Activated naive CD4-positive, alpha-beta T cell (primary cell): ENCODE results near the gene BTF3.
A peak's percentile ranks its signal among the peaks of the same experiment; 100 is the strongest.
"Not testable (repeated sequence)": the region's sequence is repeated elsewhere in the genome, so short reads cannot be mapped to it uniquely, and the experiment has no call there.

Experiments used
- DNase-seq, 4 experiments: peaks; one replicate each; lab custom pipeline; 2025; lab: John Stamatoyannopoulos, UW

BTF3 gene

DNA sequence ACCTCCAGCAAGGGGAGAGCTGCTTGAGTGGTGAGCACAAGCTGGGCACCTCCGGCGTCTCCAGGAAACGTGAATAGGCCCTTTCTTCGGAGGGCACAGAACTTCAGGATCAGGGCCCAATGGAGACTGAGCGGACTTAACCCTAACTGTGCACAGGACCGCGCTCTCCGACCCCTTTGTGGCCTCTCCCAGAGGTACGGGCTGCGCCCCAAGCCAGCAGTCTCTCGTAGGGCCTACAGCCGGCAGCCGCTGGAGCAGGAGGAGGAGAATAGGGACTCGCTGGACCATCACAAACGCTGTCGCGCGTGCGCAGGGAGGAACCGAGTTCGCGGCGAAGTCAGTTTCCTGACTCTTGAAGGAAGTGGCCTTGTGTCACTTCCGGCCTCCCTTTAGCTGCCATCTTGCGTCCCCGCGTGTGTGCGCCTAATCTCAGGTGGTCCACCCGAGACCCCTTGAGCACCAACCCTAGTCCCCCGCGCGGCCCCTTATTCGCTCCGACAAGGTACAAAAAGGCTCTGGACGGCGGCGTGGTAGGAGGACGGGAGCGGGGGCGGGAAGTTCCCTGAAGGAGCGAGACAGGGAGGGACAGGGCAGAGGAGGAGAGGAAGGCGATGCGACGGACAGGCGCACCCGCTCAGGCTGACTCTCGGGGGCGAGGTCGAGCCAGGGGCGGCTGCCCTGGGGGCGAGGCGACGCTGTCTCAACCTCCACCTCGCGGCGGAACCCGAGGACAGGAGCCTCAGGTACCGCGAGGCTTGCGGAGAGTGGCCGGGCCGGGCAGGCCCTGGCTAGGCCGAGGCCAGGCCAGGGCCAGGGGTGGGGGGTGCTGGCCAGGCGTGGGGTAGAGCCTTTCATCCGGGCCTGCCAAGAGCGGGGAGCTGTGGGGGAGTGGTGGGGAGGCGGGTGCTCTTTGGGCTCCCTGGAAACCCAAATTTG lies at the start of gene BTF3:
TSS of gene BTF3 (plus strand) at position 386 of the 936 bp plus-strand sequence. CDS start at position 612, 226 bp downstream.
- peak; percentile 72 to 89 (median 86) for DNase-seq

DNA sequence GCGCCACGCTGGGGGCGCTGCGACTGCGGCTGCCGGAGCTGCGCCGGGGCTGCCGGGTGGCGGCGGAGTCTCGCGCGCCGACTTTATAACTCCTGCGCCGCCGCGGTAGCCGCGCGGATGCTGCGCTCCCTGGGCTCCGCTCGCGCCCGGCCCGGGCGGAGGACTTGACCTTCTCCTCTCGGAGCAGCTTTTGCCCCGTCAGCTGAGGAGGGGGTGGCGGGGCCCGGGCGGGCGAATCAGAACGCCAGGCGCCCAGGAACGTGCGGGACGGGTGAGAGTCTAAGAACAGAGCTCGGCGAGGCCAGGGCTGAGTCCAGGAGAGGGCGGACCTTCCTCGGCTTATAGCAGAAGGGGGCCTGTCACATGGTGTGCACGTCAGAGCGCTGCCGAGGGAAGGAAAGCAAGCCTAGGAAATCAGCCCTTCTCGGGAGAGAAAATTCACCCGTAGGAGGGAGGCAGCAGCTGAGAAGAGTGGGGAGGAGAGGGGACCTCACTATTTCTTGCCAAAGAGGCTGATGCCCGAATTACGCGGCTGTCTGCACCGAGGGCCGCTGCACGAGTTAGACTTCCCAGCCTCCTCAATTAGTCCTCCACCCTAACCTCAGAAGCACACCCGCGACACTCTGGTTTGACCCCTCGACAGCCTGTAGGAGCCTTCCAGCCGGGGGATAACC lies 49.6 kb upstream of the BTF3 start, which contains the start of gene FOXD1:
TSS of gene FOXD1 (minus strand) at position 315 of the 674 bp plus-strand sequence. CDS start 415 bp downstream, outside the sequence.
- DNase-seq, result no peak

DNA sequence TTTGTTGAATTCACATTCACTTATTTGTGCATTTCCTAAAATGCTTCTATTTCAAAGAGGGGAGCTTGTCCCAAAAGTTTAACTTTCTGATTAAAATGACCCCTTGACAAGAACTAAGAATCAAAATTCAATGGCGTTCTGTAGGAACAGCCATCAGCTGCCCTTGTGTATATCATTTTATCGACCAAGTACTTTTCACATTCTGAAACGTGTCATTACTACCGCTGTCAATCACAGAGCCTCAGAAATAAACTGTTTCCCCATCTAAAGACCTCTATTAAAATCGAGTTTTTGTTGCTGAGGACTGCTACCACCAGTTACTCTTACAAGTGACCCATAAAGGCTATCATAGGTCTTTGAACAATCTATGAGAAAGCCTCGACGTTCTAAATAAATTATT lies 48.1 kb upstream of the BTF3 start:
- DNase-seq, result no peak

DNA sequence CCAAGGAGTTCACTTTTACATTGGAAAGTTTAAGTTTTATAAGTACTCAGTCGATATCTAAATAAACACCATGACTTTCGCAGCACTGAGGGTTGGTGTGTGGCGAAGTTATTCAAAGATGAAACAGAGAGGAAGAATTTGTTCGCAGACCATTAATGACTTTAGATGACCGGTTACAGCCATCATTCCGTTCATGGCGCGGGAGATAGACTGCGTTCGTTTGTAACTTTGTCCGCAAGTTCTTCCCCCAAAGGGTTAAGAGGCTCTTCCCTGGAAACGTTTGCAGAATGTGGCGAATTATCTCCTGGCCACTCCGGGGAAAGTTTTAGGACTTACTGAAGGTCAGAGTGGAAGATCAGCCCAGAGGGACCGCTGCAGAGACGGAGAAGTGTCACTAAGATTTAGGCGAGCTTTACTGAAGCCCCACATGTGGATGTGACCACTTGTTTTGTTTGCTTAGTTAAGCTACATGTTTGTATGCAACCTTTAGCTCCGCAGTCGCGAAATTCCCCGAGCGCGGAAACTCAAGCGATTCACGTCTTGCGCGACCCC lies 47.5 kb upstream of the BTF3 start:
- no peak for DNase-seq

DNA sequence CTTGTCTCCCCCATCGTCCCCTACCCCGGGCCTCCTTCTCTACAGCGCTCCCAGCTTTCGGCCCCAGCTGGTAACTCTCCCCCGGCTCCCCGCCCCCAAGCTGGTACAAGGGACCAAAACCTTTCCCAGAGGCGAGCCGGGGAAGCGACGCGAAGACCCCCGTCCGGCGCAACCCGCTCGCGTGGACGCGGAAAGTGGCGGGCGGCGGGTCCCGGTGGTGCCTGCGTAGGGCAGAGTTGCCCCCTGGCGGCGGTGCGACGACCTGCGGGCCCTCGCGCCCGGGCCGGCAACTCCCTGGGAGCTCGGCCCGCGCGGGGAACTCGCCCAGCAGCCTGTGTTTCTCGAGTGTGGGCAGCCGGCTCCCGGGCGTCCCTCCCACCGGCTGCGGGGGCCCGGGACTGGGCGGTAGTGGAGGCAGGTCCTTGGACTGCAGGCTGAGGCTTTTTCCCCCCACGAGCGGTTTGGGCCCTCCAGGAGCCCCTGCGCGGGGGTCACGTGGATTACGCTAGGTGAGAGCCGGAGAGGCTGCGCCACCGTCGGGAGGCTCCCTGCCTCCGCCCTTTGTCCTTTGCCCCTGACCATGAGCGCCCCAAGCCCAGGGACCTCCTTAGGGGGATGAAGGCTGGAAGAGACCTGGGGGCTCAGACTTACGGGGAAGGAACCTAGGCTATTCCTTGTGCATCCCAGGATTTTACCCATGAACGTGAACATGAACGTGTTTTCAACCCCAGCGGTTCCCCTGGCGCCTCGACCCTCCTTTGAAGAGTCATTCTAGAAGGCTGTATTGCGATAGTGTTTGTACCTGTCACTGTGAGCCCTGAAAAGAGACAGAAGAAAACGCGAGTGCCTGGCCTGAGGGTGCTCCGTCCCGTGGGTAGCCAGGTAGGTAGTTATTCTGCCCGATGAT lies 46.8 kb upstream of the BTF3 start:
- DNase-seq, result peak; percentile 13 to 53 (median 25)

DNA sequence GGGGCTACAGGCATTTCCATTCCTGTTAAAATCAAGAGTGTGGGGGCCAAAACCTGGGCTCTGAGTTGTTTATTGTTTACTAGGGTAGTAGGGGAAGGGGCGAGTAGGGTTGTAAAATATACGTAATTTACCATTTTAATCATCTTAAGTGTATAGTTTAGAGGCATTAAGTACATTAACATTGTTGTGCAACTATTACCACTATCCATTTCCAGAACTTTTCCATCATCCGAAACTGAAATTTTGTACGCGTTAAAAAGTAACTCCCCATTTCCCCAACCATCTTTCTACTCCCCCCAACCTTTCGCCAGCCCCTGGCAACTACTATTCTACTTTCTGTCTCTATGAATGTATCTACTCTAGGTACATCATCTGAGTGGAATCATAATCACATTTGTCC lies 46.0 kb upstream of the BTF3 start:
- DNase-seq, result no peak

DNA sequence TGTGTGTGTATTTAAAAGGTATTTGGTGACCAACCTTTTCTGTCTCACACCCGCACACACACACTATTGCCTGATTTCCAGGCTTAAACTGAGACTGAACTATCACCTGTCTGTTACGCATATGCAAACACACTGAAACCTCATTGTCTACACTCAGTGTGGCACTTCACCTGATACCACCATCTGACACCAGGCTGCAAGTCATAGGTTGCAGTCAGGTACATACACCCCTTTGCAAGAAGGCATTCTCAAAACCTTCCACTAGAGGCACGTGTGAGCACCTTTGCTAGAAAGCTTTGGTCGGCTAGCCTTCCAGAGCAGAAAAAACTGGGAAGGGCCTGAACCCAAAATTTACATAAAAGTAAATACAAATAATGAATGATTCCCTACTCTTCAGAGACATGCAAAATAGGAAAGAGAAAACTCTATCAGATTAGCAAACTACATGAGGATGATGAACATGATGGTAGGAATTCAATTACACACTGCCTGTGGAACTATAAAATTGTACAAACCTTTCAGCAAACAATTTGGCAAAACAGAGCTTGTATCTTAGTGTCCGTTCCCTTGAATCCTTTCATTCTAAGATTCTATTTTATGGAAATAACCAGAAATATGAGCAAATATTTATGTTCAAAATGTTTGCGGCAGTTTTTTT lies 43.7 kb upstream of the BTF3 start:
- DNase-seq, result no peak

DNA sequence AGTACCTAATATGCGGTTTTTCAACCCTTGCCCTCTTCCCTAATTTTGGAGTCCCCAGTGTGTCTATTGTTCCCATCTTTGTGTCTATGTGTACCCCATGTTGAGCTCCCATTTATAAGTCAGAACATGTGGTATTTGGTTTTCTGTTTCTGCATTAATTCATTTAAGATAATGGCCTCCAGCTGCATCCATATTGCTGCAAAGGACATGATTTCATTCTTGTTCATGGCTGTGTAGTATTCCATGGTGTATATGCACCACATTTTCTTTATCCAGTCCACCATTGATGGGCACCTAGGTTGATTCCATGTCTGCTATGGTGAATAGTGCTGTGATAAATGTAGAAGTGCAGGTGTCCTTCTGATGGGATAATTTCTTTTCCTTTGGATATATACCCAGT lies 41.8 kb upstream of the BTF3 start:
- not testable (repeated sequence) for DNase-seq

DNA sequence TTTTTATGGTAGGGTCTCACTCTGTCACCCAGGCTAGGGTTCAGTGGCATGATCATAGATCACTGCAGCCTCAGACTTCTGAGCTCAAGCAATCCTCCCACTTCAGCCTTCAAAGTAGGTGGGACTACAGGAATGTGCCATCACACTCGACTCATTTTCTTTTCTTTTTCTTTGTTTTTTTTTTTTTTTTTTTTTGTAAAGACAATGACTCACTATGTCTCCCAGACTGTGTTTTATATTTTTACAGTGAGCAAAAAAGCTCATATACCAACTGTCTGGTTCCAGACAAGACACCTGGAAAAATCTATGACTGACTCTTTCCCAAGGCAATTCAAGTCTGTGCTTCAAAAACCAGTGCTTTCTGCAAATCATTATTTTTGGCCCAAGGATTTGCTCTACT lies 38.9 kb upstream of the BTF3 start:
- no peak for DNase-seq

DNA sequence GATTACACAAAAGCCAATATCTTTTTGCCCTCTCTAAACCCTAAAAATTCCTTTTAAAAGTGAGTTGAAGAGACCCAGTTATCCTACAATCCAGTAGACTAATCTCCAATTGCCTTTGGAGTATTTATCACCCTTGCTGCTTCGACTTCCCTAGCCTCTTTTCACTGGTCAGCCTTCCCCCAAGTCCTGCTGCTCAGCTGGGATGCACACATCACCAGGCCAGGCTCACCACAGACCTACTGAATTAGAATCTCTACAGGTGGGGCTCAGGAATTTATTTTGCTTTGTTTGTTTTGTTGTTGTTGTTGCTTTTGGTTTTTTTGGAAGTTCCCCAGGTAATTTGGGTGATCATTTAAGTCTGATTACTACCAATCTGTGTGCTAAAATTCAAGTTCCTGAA lies 38.1 kb upstream of the BTF3 start:
- DNase-seq, result no peak

DNA sequence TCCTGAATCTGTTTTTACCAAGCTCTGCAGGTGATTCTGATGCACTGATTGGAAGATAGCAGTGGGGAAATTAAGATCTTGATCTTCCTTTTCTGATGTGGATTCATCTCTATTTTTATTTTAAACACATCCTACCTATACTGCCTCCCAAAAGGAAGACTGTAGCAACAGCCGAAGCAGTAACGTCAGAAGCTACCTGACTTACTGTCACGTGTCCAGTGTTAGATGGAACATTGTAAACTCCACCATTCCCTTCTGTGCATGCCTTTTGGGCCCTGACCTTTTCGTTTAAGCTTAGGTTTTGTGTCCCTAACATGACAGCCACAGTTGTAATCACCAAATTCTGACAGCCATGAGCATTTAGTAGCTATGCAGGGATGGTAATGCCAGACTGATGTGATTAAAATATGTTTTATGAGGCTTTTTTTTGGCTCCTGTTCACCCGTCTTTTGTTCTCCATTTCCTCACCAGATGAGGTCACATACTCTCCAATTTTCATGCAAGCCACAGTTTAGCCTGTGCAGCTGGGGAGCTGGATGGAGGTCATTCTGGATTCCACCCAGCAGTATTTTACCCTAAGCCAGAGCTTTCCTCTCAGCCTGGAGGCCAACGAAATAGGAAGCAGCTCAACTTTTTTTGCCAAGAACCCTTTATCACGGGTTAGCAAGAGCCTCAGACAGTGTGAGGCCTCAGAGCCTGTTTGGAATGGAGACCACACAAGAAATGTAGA lies 34.1 kb upstream of the BTF3 start:
- DNase-seq, result no peak

DNA sequence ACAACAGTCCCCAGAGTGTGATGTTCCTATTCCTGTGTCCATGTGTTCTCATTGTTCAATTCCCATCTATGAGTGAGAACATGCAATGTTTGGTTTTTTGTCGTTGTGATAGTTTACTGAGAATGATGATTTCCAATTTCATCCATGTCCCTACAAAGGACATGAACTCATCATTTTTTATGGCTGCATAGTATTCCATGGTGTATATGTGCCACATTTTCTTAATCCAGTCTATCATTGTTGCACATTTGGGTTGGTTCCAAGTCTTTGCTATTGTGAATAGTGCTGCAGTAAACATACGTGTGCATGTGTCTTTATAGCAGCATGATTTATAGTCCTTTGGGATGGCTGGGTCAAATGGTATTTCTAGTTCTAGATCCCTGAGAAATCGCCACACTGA lies 29.6 kb upstream of the BTF3 start:
- not testable (repeated sequence) for DNase-seq

DNA sequence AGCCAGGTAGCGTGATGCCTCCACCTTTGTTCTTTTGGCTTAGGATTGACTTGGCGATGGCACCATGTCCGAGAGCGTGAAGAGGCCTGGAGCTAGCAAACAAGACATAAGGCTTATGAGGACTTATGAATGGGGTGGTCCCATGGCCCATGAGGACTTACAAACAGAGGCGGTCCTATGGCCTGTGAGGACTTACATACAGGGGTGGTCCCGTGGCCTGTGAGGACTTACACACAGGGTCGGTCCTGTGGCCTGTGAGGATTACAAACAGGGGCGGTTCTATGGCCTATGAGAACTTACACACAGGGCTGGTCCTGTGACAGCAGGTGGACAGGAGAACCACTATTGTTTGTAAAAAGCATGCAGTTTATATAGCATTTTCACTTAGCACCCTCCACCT lies 28.4 kb upstream of the BTF3 start:
- DNase-seq, result no peak

DNA sequence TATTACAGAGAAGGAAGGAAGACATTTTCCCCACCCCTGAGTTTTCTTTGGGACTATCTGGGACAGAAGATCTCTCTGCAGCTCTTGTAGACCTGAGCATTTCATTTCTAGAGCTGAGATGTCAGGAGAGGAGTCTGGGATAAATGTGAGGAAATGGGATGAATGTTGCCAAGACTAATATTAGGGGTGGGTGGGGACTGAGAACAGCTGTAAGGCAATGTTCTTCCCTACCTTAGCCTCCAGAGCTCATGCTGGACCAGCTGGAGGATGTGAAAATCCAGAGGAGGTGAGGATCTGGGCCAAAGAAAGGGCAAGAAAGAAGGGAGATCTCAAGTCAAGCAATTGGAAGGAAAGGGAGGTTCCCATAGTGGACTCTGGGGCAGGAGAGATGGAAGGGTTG lies 26.6 kb upstream of the BTF3 start:
- no peak for DNase-seq

DNA sequence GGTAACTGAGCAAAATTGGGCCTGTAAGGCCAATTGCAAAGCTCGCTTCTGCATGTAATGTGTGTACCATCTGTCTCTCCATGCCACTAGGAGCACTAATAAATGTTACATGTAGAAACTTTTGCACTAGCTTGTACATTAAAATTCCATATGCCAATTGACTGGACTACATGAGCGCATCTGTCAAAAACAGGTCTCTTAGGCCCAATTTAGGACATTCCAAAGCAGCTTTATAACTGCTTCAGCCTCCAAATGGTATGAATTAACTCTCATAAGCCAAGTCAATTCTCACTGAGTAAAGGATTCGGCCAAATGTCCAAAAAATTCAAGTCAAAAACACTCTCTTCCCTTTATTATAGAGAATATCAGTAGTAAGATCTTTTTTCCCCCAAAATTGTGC lies 26.1 kb upstream of the BTF3 start:
- no peak for DNase-seq

DNA sequence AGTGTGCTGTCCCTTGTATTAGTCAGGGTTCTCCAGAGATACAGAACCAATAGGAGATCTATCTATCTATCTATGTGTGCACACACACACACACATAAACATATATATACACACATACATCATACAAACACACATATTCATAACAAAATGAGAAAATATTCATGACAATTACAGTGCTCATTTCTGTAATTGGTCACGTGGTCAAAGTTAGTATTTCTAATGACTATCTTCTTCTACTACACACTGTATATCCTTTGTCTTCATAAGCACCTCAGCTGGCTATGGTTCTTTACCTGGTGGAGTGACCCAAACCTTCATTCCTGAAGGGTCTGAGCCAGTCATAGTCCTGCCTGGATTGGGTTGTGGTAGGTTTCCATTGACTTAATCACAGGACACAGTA lies 17.7 kb upstream of the BTF3 start:
- no peak for DNase-seq

DNA sequence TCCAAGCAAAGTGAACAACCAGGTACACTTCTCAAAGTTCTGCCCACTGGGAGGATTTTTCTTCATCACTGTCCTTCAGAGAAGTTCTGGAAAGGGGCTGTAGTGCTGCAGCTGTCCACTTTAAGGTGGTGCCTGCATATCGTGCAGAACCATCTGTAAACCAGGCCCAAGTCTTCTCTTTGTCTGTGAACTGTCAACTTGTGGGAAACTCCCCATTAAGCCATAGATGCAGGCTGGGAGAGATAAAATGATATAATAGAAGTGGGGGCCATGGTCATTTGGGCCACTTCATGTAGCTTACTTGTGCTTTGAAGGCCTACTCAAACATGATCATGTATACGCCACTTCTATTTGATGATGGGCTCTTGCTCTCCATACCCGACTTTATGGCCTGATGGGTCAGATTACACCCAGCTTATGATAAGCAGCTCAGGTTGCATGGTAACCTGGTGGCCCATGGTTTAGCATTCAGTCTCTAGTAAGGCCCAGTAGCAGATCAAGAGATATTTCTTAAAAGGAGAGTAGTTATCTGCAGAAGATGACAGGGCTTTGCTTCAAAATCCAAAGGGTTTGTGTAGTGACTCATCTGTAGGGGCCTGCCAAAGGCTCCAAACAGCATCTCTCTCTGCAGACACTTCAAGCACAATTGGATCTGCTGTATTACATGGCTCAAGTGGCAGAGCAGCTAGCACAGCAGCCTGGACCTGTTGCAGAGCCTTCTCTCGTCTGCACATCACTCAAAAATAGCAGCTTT lies 15.7 kb upstream of the BTF3 start:
- no peak for DNase-seq

DNA sequence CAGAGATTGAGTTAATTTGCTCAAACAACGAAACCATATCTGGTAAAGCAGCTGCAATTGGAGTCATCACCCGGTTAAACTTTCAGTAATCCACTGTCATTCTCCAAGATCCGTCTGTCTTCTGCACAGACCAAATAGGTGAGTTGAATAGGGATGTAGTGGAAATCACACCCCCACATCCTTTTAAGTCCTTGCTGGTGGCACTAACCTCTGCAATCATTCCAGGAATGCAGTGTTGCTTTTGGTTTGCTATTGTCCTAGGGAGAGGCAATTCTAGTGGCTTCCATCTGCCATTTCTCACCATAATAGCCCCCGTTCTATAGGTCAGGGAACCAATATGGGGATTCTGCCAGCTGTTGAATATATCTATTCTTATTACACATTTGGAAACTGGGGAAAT lies 14.6 kb upstream of the BTF3 start:
- DNase-seq, result no peak

DNA sequence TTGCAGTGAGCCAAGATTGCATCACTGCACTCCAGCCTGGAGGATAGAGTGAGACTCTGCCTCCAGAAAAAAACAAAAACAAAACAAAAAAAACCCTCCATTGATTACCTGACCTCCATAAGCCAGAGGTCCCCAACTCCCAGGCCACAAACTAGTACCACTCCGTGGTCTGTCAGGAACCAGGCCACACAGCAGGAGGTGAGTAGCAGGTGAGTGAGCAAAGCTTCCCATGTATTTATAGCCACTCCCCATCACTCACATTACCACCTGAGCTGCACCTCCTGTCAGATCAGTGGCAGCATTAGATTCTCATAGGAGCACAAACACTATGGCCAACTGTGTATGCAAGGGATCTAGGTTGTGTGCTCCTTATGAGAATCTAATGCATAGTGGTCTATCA lies 13.7 kb upstream of the BTF3 start:
- DNase-seq, result no peak

DNA sequence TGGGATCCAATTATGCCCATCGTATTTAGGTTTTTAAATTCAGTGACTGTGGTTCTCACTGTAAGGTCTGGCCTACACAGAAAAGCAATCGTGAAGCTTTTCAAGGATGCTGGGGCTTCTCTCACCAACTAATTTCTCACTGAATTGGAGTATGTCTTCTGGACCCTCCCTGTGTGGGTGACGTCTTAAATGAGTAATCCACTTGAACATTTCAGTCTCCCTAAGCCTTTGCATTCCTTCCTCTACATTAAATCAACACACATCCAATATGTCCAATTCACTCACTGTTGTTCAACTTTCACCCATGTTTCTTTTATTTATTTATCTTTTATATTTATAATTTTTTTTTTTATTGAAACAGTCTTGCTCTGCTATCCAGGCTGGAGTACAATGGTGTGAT lies 12.5 kb upstream of the BTF3 start:
- DNase-seq, result no peak
